Measurements from ENCODE around the gene PCDHGC3. TPM values are rescaled to one million over a fixed set of nuclear protein-coding genes. Genes with fewer than 3 reads are reported as not detected.
A peak's percentile ranks its signal among the peaks of the same experiment; 100 is the strongest.

PCDHGC3 gene
- total and polyA plus RNA-seq, 2 of the 8 experiments (the other 6 are each of a cell fraction or from before 2014, with no cell fraction given): 4.7 to 18.6 TPM

GRCh38 chr5:141524604-141525597 is 49.1 kb downstream of the PCDHGC3 start (continued):
- TF ChIP-seq USF2 (IDR thresholded peaks at IDR 0.05; ENCODE audit: low read length) (no peak), JUND (IDR thresholded peaks at IDR 0.05; ENCODE audit: low read length) (0 out of 2 replicates have a peak, but pooled peaks have one; percentile 53), CHD2 (IDR thresholded peaks at IDR 0.05; ENCODE audit: low read length) (peak; percentile 41; the same call in 1 of the 2 replicates), EZH2 (IDR thresholded peaks at IDR 0.05; ENCODE audit: low read depth, low read length, severe bottlenecking) (no peak), CEBPB (IDR thresholded peaks at IDR 0.05; ENCODE audit: low read depth, low read length) (peak; percentile 39; the same call in 1 of the 2 replicates)
